ENCODE data around the gene MRPS18A. TPM values are rescaled to one million over a fixed set of nuclear protein-coding genes. Genes with fewer than 3 reads are reported as not detected.
A peak's percentile ranks its signal among the peaks of the same experiment; 100 is the strongest.

MRPS18A gene
- total and polyA plus RNA-seq, 2 of the 13 experiments (the other 11 are each of a cell fraction or from before 2014, with no cell fraction given) = 87.8 to 89.1 TPM

- TF ChIP-seq ARID4A (CRISPR knock-in tag; IDR thresholded peaks at IDR 0.05; ENCODE audit: borderline replicate concordance) (peak; percentile 62; the same call in 1 of the 2 replicates), CERS6 (CRISPR knock-in tag; IDR thresholded peaks at IDR 0.05) (no peak), ZNF337 (CRISPR knock-in tag; IDR thresholded peaks at IDR 0.05; ENCODE audit: borderline replicate concordance, low read depth) (peak; percentile 73; the same call in 1 of the 2 replicates), ZNF567 (CRISPR knock-in tag; IDR thresholded peaks at IDR 0.05; ENCODE audit: borderline replicate concordance) (peak; percentile 56; the same call in 1 of the 2 replicates), ZNF335 (CRISPR knock-in tag; IDR thresholded peaks at IDR 0.05) (peak; percentile 94), TOPORS (CRISPR knock-in tag; IDR thresholded peaks at IDR 0.05) (no peak), CCDC6 (CRISPR knock-in tag; IDR thresholded peaks at IDR 0.05) (peak; percentile 91; the same call in 1 of the 2 replicates), NFRKB (IDR thresholded peaks at IDR 0.05) (no peak), SATB2 (CRISPR knock-in tag; IDR thresholded peaks at IDR 0.05) (no peak), ZNF749 (CRISPR knock-in tag; IDR thresholded peaks at IDR 0.05; ENCODE audit: borderline replicate concordance) (peak; percentile 42; the same call in 1 of the 2 replicates), ZBTB38 (CRISPR knock-in tag; IDR thresholded peaks at IDR 0.05) (peak; percentile 78), ZMYM3 (CRISPR knock-in tag; IDR thresholded peaks at IDR 0.05) (peak; percentile 92), RARA (CRISPR knock-in tag; IDR thresholded peaks at IDR 0.05) (peak; percentile 95), SPEN (CRISPR knock-in tag; IDR thresholded peaks at IDR 0.05; ENCODE audit: low read depth) (peak; percentile 65; the same call in 1 of the 2 replicates), GATA4 (IDR thresholded peaks at IDR 0.05; ENCODE audit: borderline replicate concordance, low read depth) (peak; percentile 57; the same call in 1 of the 2 replicates), XRCC5 (optimal IDR thresholded peaks at IDR 0.05; ENCODE audit: low read length) (peak; percentile 49), IRF9 (CRISPR knock-in tag; IDR thresholded peaks at IDR 0.05; ENCODE audit: borderline replicate concordance) (peak; percentile 37), FOXA3 (CRISPR knock-in tag; IDR thresholded peaks at IDR 0.05) (peak; percentile 90), NRL (CRISPR knock-in tag; IDR thresholded peaks at IDR 0.05; ENCODE audit: borderline replicate concordance) (0 out of 2 replicates have a peak, but pooled peaks have one; percentile 13), ZBTB1 (CRISPR knock-in tag; IDR thresholded peaks at IDR 0.05; ENCODE audit: borderline replicate concordance) (no peak), ZNF547 (CRISPR knock-in tag; IDR thresholded peaks at IDR 0.05) (0 out of 2 replicates have a peak, but pooled peaks have one; percentile 33), ATM (IDR thresholded peaks at IDR 0.05; ENCODE audit: borderline replicate concordance) (no peak), KDM4B (CRISPR knock-in tag; IDR thresholded peaks at IDR 0.05) (0 out of 2 replicates have a peak, but pooled peaks have one; percentile 62), ZFP36L1 (CRISPR knock-in tag; IDR thresholded peaks at IDR 0.05) (peak; percentile 67; the same call in 1 of the 2 replicates)
These were observed 15.5 kb downstream of the MRPS18A start (continued) for GRCh38 chr6:43671801-43672690.

Data from HepG2 (cell line).